ENCODE measurements around the gene FCGR3B.
"Not testable (repeated sequence)": the region's sequence is repeated elsewhere in the genome, so short reads cannot be mapped to it uniquely, and the experiment has no call there.

DNA sequence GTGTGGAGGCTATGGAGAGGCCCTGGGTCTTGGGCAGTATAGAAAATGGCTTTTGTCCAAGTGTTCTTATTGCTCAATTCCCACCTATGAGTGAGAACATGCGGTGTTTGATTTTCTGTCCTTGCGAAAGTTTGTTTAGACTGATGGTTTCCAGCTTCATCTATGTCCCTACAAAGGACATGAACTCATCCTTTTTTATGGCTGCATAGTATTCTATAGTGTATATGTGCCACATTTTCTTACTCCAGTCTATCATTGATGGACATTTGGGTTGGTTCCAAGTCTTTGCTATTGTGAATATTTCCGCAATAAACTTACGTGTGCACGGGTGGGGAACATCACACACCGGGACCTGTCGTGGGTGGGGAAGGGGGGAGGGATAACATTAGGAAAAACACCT is 10.6 kb downstream of the FCGR3B start:
- TF ChIP-seq, protein P1, sequence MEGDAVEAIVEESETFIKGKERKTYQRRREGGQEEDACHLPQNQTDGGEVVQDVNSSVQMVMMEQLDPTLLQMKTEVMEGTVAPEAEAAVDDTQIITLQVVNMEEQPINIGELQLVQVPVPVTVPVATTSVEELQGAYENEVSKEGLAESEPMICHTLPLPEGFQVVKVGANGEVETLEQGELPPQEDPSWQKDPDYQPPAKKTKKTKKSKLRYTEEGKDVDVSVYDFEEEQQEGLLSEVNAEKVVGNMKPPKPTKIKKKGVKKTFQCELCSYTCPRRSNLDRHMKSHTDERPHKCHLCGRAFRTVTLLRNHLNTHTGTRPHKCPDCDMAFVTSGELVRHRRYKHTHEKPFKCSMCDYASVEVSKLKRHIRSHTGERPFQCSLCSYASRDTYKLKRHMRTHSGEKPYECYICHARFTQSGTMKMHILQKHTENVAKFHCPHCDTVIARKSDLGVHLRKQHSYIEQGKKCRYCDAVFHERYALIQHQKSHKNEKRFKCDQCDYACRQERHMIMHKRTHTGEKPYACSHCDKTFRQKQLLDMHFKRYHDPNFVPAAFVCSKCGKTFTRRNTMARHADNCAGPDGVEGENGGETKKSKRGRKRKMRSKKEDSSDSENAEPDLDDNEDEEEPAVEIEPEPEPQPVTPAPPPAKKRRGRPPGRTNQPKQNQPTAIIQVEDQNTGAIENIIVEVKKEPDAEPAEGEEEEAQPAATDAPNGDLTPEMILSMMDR (IDR thresholded peaks at IDR 0.05 in 2 of 3, conservative IDR thresholded peaks at IDR 0.05 in 1 of 3; ENCODE audit: borderline replicate concordance in 1 of 3, insufficient read depth in 1 of 3, low read depth in 2 of 3, low read length in 2 of 3), result not testable (repeated sequence)
- TF ChIP-seq, protein P2, sequence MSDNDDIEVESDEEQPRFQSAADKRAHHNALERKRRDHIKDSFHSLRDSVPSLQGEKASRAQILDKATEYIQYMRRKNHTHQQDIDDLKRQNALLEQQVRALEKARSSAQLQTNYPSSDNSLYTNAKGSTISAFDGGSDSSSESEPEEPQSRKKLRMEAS (IDR thresholded peaks at IDR 0.05), result not testable (repeated sequence)
- TF ChIP-seq POLR2A (IDR thresholded peaks at IDR 0.05; ENCODE audit: borderline replicate concordance, extremely low read depth, insufficient read depth, insufficient read length); YY1 (IDR thresholded peaks at IDR 0.05; ENCODE audit: extremely low read depth, insufficient replicate concordance, low read depth, low read length); SP1 (IDR thresholded peaks at IDR 0.05; ENCODE audit: low read depth); EZH2 (IDR thresholded peaks at IDR 0.05): not testable (repeated sequence)
